ENCODE measurements around the gene GCKR.

The GCKR gene

DNA sequence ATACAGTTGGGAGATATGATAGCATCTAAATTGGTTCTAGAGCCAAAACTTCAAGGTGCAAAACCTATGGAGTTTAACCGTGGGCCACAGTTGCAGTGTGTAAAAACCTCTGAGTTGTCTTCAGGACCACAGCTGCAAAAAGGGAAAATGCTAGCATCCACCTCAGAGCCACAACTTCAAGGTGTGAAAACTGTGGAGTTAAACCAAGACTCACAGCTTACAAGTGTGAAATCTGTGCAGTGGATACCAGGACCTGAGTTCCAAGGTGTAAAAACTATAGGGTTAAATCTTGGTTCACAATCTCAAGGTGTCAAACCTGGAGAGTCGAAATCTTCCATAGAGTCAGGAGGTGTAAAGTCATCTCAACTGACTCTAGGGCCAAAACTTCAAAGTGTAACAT lies 75.8 kb downstream of the GCKR start:
- H3K4me3 ChIP-seq (ENCODE audit: low read length), result no peak overlapping the region
- TF ChIP-seq ZNF274 (IDR thresholded peaks at IDR 0.05; ENCODE audit: low read depth, low read length), result no peak

DNA sequence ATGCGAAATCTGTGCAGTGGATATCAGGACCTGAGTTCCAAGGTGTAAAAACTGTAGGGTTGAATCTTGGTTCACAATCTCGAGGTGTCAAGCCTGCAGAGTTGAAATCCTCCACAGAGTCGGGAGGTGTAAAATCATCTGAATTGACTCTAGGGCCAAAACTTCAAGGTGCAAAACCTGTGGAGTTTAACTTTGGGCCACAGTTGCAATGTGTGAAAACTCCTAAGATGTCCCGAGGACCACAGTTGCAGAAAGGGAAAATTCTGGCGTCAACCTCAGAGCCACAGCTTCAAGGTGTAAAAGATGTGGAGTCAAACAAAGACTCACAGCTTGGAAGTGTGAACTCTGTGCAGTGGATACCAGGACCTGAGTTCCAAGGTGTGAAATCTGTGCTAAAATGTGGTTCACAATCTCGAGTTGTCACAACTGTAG lies 76.4 kb downstream of the GCKR start:
- no peak for TF ChIP-seq ZNF274 (IDR thresholded peaks at IDR 0.05; ENCODE audit: low read depth, low read length)
- H3K4me3 ChIP-seq (ENCODE audit: low read length), result no peak overlapping the region

Data from GM08714 (cell line).